AML-193 (cell line): ENCODE measurements around the gene MS4A5.
"Not testable (repeated sequence)": the region's sequence is repeated elsewhere in the genome, so short reads cannot be mapped to it uniquely, and the experiment has no call there.

ENCODE experiments used
- DNase-seq, 2 experiments: peaks; one replicate each; lab custom pipeline; 2025; lab: John Stamatoyannopoulos, UW

MS4A5 gene

DNA sequence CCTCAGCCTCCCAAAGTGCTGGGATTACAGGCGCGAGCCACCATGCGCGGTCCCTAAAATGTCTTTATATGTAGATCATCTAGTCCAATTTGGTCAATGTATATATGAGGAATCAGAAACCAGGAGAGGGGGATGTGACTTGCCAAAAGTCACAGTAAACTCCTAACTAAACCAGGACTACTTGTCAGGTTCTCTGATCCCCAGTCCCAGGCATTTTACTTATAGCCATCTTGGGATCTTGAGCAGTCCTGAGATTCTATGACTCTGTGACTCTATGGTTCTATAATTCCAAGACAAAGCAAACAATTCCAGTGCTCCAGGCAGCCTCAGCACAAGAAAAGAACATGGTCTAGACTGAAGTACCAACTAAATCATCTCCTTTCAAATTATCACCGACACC, at the start of gene MS4A5:
TSS of gene MS4A5 (plus strand) at position 301 of the 400 bp plus-strand sequence. CDS start 103 bp downstream, outside the sequence.
- DNase-seq = no peak

GRCh38 chr11:60389279-60389910, 40.0 kb upstream of the MS4A5 start:
- peak in 1 of 2 experiments; percentile 27 for DNase-seq

DNA sequence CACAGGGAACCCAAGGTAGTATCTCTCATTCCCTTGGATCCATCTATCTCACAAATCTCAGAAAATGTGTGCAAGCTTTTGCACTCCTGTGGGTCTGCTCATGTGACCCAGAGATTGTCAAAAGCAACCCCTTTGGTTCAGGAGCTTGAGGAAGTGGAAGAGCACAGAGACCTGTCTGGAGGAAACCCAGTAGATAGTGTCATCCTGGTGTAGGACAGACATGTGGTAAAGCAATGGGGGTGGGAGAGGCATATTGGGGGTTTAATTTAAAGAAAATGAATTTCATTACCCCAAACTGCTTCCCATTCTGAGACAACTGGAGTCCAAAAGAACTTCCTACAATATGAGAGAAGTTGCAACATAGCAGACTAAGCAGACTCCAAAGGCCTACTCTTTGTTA, 39.0 kb upstream of the MS4A5 start:
- no peak for DNase-seq

- no peak for DNase-seq
Measured at GRCh38 chr11:60392361-60392760, 37.0 kb upstream of the MS4A5 start.

DNA sequence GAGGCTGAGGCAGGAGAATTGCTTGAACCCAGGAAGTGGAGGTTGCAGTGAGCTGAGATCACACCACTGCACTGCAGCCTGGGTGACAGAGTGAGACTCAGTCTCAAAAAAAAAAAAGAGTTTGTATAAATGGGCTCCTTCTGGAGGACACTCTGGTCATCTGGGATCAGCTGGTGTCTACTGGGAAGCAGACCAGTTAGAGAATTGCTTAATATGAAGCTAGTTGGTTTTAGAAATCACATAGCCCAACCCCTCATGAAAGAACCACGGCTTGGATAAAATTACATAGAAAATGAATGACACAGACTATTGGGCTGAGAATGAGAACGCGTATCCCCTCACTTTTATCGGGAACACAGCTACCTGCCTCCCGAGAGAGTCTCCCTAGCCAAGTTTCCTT, 36.4 kb upstream of the MS4A5 start:
- no peak for DNase-seq

GRCh38 chr11:60394666-60395380, 34.5 kb upstream of the MS4A5 start:
- no peak for DNase-seq

DNA sequence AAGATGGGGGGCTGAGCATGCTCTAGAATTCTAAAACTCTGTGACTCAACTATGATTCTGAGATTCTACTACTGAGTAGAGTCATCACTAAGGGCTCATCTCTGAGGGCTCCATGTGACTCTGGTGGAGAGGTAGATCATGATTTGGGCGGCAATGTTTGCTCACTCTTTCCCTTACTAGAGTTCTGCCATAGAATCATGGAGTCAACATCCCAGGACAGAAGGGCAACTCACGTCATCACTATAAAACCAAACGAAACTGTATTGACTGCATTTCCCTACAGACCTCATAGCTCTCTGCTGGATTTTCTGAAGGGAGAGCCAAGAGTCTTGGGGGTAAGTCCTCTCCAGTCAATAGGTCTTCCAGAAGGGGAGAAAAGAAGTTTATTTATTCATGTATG, 33.0 kb upstream of the MS4A5 start, which contains the start of gene MS4A14:
TSS of gene MS4A14 (plus strand) at position 78 of the 400 bp plus-strand sequence. CDS start at position 198, 120 bp downstream.
- DNase-seq = no peak

DNA sequence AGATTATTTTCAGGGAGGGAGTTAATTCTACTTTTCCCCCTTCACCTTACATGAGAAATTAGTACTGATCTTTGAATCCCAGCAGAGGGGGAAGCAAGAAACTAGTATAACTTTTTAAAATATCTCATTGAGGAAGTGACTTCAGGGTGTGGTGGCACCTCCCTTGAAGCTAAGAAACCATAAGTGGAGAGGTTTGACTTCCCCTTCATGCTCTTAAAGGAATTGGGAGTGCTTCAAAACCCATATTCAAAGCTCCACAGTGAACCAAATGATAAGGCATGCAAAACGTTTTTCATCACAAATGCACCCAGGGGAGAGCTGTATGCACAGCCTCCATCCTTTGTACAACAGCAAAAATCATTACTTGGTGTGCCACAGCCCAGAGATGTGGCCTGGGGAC, 32.6 kb upstream of the MS4A5 start:
- peak; percentile 50 to 51 for DNase-seq

- DNase-seq = no peak
Measured at GRCh38 chr11:60420015-60420414, 9.4 kb upstream of the MS4A5 start.

GRCh38 chr11:60422609-60423008, 6.8 kb upstream of the MS4A5 start:
- no peak for DNase-seq

DNA sequence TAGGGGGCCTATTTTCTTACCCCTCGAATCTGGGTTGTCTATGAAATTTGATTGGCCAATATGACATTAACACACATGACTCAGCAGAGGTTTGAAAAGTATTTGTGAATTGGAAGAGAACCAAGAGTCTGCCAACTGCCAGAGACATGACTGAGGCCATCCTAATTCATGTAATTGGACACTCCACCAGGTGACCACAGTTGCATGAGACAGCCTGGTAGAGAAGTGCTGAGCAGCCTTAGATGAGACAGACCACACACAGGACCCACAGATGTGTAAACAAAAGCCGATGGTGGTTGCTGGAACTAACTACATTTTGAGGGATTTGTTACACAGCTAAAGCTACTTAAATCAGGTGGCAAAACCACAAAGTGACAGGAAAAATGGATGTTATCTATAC, 855 bp upstream of the MS4A5 start:
- no peak for DNase-seq

- no peak for DNase-seq
Measured at GRCh38 chr11:60431251-60431650, 1.9 kb downstream of the MS4A5 start.

- DNase-seq = no peak
Measured at GRCh38 chr11:60433401-60433800, 4.0 kb downstream of the MS4A5 start.

DNA sequence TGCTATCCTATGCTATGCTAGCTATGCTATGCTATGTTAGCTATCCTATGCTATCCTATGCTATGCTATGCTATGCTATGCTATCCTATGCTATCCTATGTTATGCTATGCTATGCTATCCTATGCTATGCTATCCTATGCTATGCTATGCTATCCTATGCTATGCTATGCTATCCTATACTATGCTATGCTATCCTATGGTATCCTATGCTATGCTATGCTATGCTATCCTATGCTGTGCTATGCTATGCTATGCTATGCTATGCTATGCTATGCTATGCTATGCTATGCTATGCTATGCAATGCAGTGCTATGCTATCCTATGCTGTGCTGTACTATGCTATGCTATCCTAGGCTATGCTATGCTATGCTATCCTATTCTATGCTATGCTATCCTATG, 17.7 kb downstream of the MS4A5 start:
- DNase-seq = no peak

DNA sequence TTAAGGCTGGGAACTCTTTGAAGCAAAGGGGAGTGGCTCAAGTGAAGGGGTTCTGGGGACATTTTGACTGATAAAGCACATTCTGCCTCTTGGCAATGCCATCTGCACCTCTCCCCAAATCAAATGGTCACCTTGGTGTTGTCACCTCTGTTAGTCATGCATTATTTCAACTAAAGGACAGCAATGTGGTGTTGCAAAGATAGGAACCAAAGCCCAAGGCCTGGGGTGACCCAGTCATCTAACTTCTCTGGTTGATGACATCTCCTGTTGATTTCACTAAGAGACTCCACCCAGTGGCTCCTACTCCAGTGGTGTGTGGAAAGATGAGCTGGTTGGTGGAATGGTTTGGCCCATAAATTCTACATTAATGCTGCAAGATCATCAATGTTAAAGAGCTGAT, 18.5 kb downstream of the MS4A5 start:
- DNase-seq = no peak

DNA sequence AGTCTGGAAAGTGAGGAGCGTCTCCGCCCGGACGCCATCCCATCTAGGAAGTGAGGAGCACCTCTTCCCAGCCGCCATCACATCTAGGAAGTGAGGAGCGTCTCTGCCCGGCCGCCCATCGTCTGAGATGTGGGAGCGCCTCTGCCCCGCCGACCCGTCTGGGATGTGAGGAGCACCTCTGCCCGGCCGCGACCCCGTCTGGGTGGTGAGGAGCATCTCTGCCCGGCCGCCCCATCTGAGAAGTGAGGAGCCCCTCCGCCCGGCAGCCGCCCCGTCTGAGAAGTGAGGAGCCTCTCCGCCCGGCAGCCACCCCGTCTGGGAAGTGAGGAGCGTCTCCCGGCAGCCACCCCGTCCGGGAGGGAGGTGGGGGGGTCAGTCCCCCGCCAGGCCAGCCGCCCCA, 21.8 kb downstream of the MS4A5 start:
- not testable (repeated sequence) for DNase-seq

DNA sequence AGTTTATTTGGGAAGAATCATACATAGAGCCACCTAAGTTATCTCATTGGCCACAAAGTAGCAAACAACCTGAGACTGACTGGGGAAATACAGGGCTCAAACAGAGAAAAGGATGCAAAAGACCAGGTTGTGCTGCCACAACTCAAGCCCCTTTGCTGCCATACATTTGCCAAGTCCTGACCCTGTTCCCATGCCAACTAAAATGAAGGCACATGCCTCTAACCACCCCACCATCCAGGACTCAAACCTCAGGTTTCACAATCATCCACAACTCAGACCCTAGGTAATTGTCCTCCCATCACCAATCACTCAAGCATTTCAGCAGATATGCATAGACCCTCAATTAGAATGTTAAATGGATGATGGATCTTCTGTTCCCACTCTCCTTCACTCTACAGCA, 24.8 kb downstream of the MS4A5 start:
- no peak for DNase-seq

- DNase-seq = no peak
Measured at GRCh38 chr11:60455531-60456042, 26.2 kb downstream of the MS4A5 start, which contains the start of gene MS4A1. MS4A1 (plus strand) TSS chr11:60455847; CDS start chr11:60462375, 6,528 bp downstream.

- no peak for DNase-seq
Measured at GRCh38 chr11:60457576-60457975, 28.2 kb downstream of the MS4A5 start.

DNA sequence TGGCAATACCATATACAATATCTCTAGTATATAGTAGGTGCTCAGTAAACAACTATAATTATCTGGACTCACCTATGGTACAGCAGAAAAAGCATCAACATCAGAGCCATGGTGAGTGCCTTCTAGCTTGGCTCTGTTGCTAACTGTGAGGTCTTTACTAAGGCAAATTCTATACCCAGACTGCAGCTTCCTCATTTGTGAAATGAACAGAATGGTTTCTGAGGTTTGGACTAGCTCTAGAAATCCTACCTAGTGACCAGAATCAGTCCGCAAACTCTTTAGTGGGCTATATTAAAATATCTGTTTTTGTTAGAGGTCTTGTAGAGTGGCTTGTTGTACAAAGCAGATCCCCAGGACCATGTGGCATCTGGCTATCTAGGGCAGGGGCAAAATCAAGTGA, 30.0 kb downstream of the MS4A5 start:
- DNase-seq = no peak

DNA sequence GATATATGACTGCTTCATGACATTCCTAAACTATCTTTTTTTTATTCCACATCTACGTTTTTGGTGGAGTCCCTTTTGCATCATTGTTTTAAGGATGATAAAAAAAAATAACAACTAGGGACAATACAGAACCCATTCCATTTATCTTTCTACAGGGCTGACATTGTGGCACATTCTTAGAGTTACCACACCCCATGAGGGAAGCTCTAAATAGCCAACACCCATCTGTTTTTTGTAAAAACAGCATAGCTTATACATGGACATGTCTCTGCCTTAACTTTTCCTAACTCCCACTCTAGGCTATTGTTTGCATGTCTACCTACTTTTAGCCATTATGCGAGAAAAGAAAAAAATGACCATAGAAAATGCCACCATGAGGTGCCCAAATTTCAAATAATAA, 39.5 kb downstream of the MS4A5 start:
- no peak for DNase-seq

GRCh38 chr11:60469723-60470122, 40.4 kb downstream of the MS4A5 start:
- DNase-seq = no peak

- no peak for DNase-seq
Measured at GRCh38 chr11:60477035-60477445, 47.7 kb downstream of the MS4A5 start.
